Cardiac muscle cell (in vitro differentiated cells and primary cell): ENCODE data around the gene DGKI. TPM values are rescaled to one million over a fixed set of nuclear protein-coding genes. Genes with fewer than 3 reads are reported as not detected.

Experiments
- DNase-seq, 2 donors: peaks; one replicate each; pipeline versions ENCODE4 v3.0.0 to v3.0.0-alpha.2; 2010 to 2017; ENCODE audit warnings: low read depth in 1 of 2, low spot score in 1 of 2
- H3K27ac ChIP-seq: fragments of 200-600 bp; sonication (generic); 2 replicates; pipeline ENCODE4 v1.5.1; 2016
- H3K27me3 ChIP-seq: fragments of 200-600 bp; sonication (generic); 2 replicates; pipeline ENCODE4 v1.6.0; 2016; ENCODE audit warnings: control low read depth
- H3K36me3 ChIP-seq: fragments of 200-600 bp; sonication (generic); 2 replicates; pipeline ENCODE4 v1.5.1; 2016; ENCODE audit warnings: control low read depth
- H3K4me1 ChIP-seq: fragments of 200-600 bp; sonication (generic); 2 replicates; pipeline ENCODE4 v1.8.1; 2017; ENCODE audit warnings: low read depth, mild to moderate bottlenecking, mixed run types
- H3K4me3 ChIP-seq: fragments of 200-600 bp; sonication (generic); 2 replicates; pipeline ENCODE4 v1.5.1; 2016; ENCODE audit warnings: mild to moderate bottlenecking
- H3K9me3 ChIP-seq: fragments of 200-600 bp; sonication (generic); 2 replicates; pipeline ENCODE4 v1.5.1; 2017; ENCODE audit warnings: low read depth, mild to moderate bottlenecking, control low read depth
- CTCF ChIP-seq: IDR thresholded peaks from 2 replicates; pipeline ENCODE4 v1.5.1; 2012; ENCODE audit warnings: low read depth, mild to moderate bottlenecking, low read length
- polyA plus RNA-seq: library from polyadenylated mRNA; unstranded; fragments of >200 nt; fragmentation: Nextera tagmentation; extraction: Ambion mirVana; gene quantifications from 2 replicates; pipeline ENCODE4 v1.2.1, GENCODE V29; 2016
- total RNA-seq: library from RNA; depleted of rRNA; stranded (reverse); fragments of >200 nt; gene quantifications from 2 replicates; pipeline ENCODE4 v1.2.3, GENCODE V29; 2016

The DGKI gene
- total and polyA plus RNA-seq, 2 experiments from 2014 or later, result 35.0 to 52.7 TPM

GRCh38 chr7:137439829-137440825 lies 406.6 kb downstream of the DGKI start:
- Histone ChIP-seq H3K36me3 (no peaks in the 10 kb centered on the region), H3K4me3 (no peak overlapping the region), H3K9me3 (no peaks in the 10 kb centered on the region), H3K27ac (peak overlapping the region; percentile 91), H3K27me3 (no peaks in the 10 kb centered on the region), H3K4me1 (peaks cover 32% of the 10 kb centered on the region)
- peak in 1 of 2 donors; percentile 17 for DNase-seq
- no peak for TF ChIP-seq CTCF

GRCh38 chr7:137434946-137435345 lies 411.8 kb downstream of the DGKI start:
- no peaks in the 10 kb centered on the region for H3K27me3 ChIP-seq
- no peaks in the 10 kb centered on the region for H3K9me3 ChIP-seq
- no peak overlapping the region for H3K4me3 ChIP-seq
- H3K36me3 ChIP-seq, result no peaks in the 10 kb centered on the region
- H3K27ac ChIP-seq, result peak overlapping the region; percentile 47
- DNase-seq, result no peak
- peaks cover 14% of the 10 kb centered on the region for H3K4me1 ChIP-seq
- TF ChIP-seq CTCF, result no peak

- no peak for DNase-seq
- Histone ChIP-seq H3K4me3 (no peak overlapping the region), H3K9me3 (no peaks in the 10 kb centered on the region), H3K36me3 (no peaks in the 10 kb centered on the region), H3K27me3 (no peaks in the 10 kb centered on the region), H3K27ac (peak overlapping the region; percentile 47), H3K4me1 (peaks cover 10% of the 10 kb centered on the region)
- TF ChIP-seq CTCF, result no peak
These were observed 412.2 kb downstream of the DGKI start for GRCh38 chr7:137434530-137434929.

- Histone ChIP-seq H3K27ac (peak overlapping the region; percentile 66), H3K4me3 (no peak overlapping the region), H3K36me3 (no peaks in the 10 kb centered on the region), H3K9me3 (no peaks in the 10 kb centered on the region), H3K27me3 (no peaks in the 10 kb centered on the region), H3K4me1 (peaks cover 6% of the 10 kb centered on the region)
- DNase-seq, result no peak
- TF ChIP-seq CTCF, result no peak
These were observed 423.5 kb downstream of the DGKI start for GRCh38 chr7:137423321-137423720.

GRCh38 chr7:137421366-137421765 lies 425.4 kb downstream of the DGKI start:
- Histone ChIP-seq H3K9me3 (no peaks in the 10 kb centered on the region), H3K36me3 (no peaks in the 10 kb centered on the region), H3K4me3 (no peak overlapping the region), H3K27ac (peak overlapping the region; percentile 10), H3K4me1 (peaks cover 20% of the 10 kb centered on the region), H3K27me3 (no peaks in the 10 kb centered on the region)
- DNase-seq, result no peak
- TF ChIP-seq CTCF, result no peak
